ENCODE results near the gene RAMP1. TPM values are rescaled to one million over a fixed set of nuclear protein-coding genes. Genes with fewer than 3 reads are reported as not detected.

The RAMP1 gene
- total RNA-seq, 1 donor from 2014 or later = 4.4 TPM

GRCh38 chr2:237904831-237905599 lies 45.6 kb downstream of the RAMP1 start:
- Histone ChIP-seq H3K36me3 (ENCODE audit: control insufficient read depth, insufficient read depth, low read length) (no peaks in the 10 kb centered on the region), H3K4me3 (ENCODE audit: low read depth, low read length) (no peak overlapping the region), H3K27me3 (ENCODE audit: control insufficient read depth, insufficient read depth, low read length) (no peaks in the 10 kb centered on the region)
- TF ChIP-seq CTCF (IDR thresholded peaks at IDR 0.05; ENCODE audit: insufficient read depth, low read length, poor library complexity, severe bottlenecking) = no peak
- no peak for DNase-seq (ENCODE audit: low read depth)

GRCh38 chr2:237907144-237907543 lies 47.7 kb downstream of the RAMP1 start:
- no peak for DNase-seq (ENCODE audit: low read depth)
- H3K4me3 ChIP-seq (ENCODE audit: low read depth, low read length) = no peak overlapping the region
- no peak for TF ChIP-seq CTCF (IDR thresholded peaks at IDR 0.05; ENCODE audit: insufficient read depth, low read length, poor library complexity, severe bottlenecking)
- no peaks in the 10 kb centered on the region for H3K36me3 ChIP-seq (ENCODE audit: control insufficient read depth, insufficient read depth, low read length)
- no peaks in the 10 kb centered on the region for H3K27me3 ChIP-seq (ENCODE audit: control insufficient read depth, insufficient read depth, low read length)

- Histone ChIP-seq H3K27me3 (ENCODE audit: control insufficient read depth, insufficient read depth, low read length) (no peaks in the 10 kb centered on the region), H3K36me3 (ENCODE audit: control insufficient read depth, insufficient read depth, low read length) (no peaks in the 10 kb centered on the region), H3K4me3 (ENCODE audit: low read depth, low read length) (no peak overlapping the region)
- DNase-seq (ENCODE audit: low read depth) = no peak
- no peak for TF ChIP-seq CTCF (IDR thresholded peaks at IDR 0.05; ENCODE audit: insufficient read depth, low read length, poor library complexity, severe bottlenecking)
These were observed 49.8 kb downstream of the RAMP1 start for GRCh38 chr2:237909075-237909695.

GRCh38 chr2:237909801-237910475 lies 50.5 kb downstream of the RAMP1 start:
- no peak overlapping the region for H3K4me3 ChIP-seq (ENCODE audit: low read depth, low read length)
- no peaks in the 10 kb centered on the region for H3K27me3 ChIP-seq (ENCODE audit: control insufficient read depth, insufficient read depth, low read length)
- no peak for DNase-seq (ENCODE audit: low read depth)
- H3K36me3 ChIP-seq (ENCODE audit: control insufficient read depth, insufficient read depth, low read length) = no peaks in the 10 kb centered on the region
- TF ChIP-seq CTCF (IDR thresholded peaks at IDR 0.05; ENCODE audit: insufficient read depth, low read length, poor library complexity, severe bottlenecking) = no peak

GRCh38 chr2:237910576-237911362 lies 51.3 kb downstream of the RAMP1 start:
- H3K27me3 ChIP-seq (ENCODE audit: control insufficient read depth, insufficient read depth, low read length) = no peaks in the 10 kb centered on the region
- no peak for TF ChIP-seq CTCF (IDR thresholded peaks at IDR 0.05; ENCODE audit: insufficient read depth, low read length, poor library complexity, severe bottlenecking)
- no peaks in the 10 kb centered on the region for H3K36me3 ChIP-seq (ENCODE audit: control insufficient read depth, insufficient read depth, low read length)
- no peak for DNase-seq (ENCODE audit: low read depth)
- H3K4me3 ChIP-seq (ENCODE audit: low read depth, low read length) = no peak overlapping the region

All from kidney epithelial cell (primary cell).